K562 (cell line): ENCODE data around the gene HOXB5. TPM values are rescaled to one million over a fixed set of nuclear protein-coding genes. Genes with fewer than 3 reads are reported as not detected.

ENCODE experiments used
- CHCHD3 ChIP-seq: fragments of 250-450 bp; sonication (Bioruptor Pico); IDR thresholded peaks from 2 replicates; pipeline ENCODE4 v2.1.2; 2022; ENCODE audit warnings: mild to moderate bottlenecking
- CHD7 ChIP-seq: fragments of 200-600 bp; sonication (generic); IDR thresholded peaks from one replicate; pipeline ENCODE4 v1.6.1; 2012; ENCODE audit warnings: mild to moderate bottlenecking, low read depth, low read length, inconsistent platforms
- EP400 ChIP-seq: fragments of 450-650 bp; IDR thresholded peaks from 2 replicates; pipeline ENCODE4 v1.6.1; 2017; ENCODE audit warnings: antibody characterized with exemption, mild to moderate bottlenecking, moderate library complexity
- GATAD2B ChIP-seq: fragments of 450-650 bp; IDR thresholded peaks from 2 replicates; pipeline ENCODE4 v1.6.1; 2017; ENCODE audit warnings: mild to moderate bottlenecking, borderline replicate concordance
- IRF1 ChIP-seq: sonication (generic); formaldehyde crosslinking; IDR thresholded peaks from 2 replicates; pipeline ENCODE4 v1.8.0; 2022; ENCODE audit warnings: missing genetic modification reagents, mild to moderate bottlenecking, borderline replicate concordance
- MTA1 ChIP-seq: fragments of 450-650 bp; IDR thresholded peaks from 2 replicates; pipeline ENCODE4 v1.6.1; 2017; ENCODE audit warnings: borderline replicate concordance
- PHTF2 ChIP-seq: fragments of 250-450 bp; sonication (Bioruptor Pico); IDR thresholded peaks from 2 replicates; pipeline ENCODE4 v1.5.0; 2021; ENCODE audit warnings: mild to moderate bottlenecking
- PRMT5 ChIP-seq: sonication (generic); formaldehyde crosslinking; IDR thresholded peaks from 2 replicates; pipeline ENCODE4 v1.5.0; 2020; ENCODE audit warnings: missing genetic modification reagents
- ZC3H8 ChIP-seq: fragments of 450-650 bp; IDR thresholded peaks from 2 replicates; pipeline ENCODE4 v1.6.1; 2017
- ZNF311 ChIP-seq: fragments of 250-450 bp; sonication (Bioruptor Pico); IDR thresholded peaks from 2 replicates; pipeline ENCODE4 v1.4.0; 2020; ENCODE audit warnings: mild to moderate bottlenecking, moderate library complexity
- ZNF512 ChIP-seq: IDR thresholded peaks from 2 replicates; pipeline ENCODE4 v1.6.1; 2016; ENCODE audit warnings: missing genetic modification characterization, missing compliant biosample characterization
- ZNF668 ChIP-seq: fragments of 250-450 bp; sonication (Bioruptor Pico); IDR thresholded peaks from 2 replicates; pipeline ENCODE4 v1.8.0; 2022; ENCODE audit warnings: mild to moderate bottlenecking, inconsistent platforms
- ZNF830 ChIP-seq: fragments of 250-450 bp; sonication (Bioruptor Pico); IDR thresholded peaks from 2 replicates; pipeline ENCODE4 v1.5.0; 2021; ENCODE audit warnings: mild to moderate bottlenecking
- polyA plus RNA-seq, 8 experiments: library from polyadenylated mRNA; depleted of rRNA in 4 of 8; stranded (reverse) in 5 of 8; unstranded in 3 of 8; fragments of >200 nt; fragmentation: Nextera tagmentation in 2 of 8; fragmentation: Illumina TruSeq in 1 of 8; extraction: Ambion mirVana in 2 of 8; extraction: Trizol in 1 of 8; gene quantifications; 2 replicates each; pipeline versions ENCODE4 v1.2.1 to v1.2.3, GENCODE V29; 2011 to 2014; ENCODE audit warnings: inconsistent platforms in 1 of 8, missing spikeins in 1 of 8
- total RNA-seq, 7 experiments: library from RNA; depleted of rRNA in 6 of 7; stranded (reverse); fragments of >200 nt in 6 of 7; fragmentation: Illumina TruSeq in 2 of 7; extraction: Trizol in 2 of 7; gene quantifications; 2 replicates each; pipeline versions ENCODE4 v1.2.1 to v1.2.3, GENCODE V29; 2011 to 2021; ENCODE audit warnings: low replicate concordance in 1 of 7

HOXB5 gene
- total and polyA plus RNA-seq, 9 of the 15 experiments (the other 6 are each of a cell fraction or from before 2014, with no cell fraction given), result 0.24 to 2.7 (median 0.65) TPM

DNA sequence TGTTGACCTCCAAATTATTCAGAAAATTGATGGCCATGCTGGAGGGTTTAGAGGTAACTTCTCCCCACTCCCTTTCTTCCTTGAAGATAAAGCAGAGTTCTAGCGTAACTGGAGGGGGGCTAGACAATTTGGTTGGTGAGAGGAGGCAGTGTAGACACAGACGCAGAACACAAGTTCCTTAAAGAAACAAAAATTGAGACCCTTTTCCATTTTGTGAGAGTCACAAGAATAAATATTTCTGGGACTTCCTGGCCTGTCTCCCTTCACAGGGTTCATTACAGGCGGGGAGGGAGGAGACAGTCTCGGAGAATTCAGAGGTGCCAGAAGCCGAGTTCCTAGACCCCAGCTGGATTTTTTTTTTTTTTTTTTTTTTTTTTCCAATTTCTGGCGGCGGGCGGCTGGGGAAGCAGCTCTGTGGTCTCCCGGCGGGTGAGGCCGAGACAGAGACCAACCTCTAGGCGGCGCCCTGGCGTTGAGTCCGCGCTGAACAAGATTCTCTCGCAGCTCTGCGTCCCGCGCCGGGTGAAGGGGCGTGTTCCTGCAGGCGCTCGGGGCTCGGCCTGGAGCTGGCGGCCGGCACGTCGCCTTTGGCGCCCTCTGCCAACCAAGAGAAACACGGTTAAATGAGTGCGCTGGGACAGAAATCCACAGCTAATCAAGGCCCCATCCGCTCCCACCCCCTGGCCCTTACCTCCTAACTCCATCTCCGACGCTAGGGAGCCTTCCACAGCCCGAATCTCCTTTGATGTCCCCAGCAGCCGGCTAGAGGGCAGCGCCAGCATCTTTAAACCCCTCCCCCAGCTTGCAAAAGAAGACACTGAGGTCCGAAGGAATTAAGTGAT, 42.8 kb upstream of the HOXB5 start (continued):
- TF ChIP-seq CHD7 (no peak), PHTF2 (CRISPR knock-in tag) (no peak), EP400 (no peak; the same call in 1 of the 2 replicates), ZC3H8 (no peak), ZNF512 (no peak), PRMT5 (CRISPR knock-in tag) (no peak), ZNF311 (CRISPR knock-in tag) (no peak), ZNF830 (CRISPR knock-in tag) (no peak), ZNF668 (CRISPR knock-in tag) (no peak), GATAD2B (no peak), IRF1 (CRISPR knock-in tag) (no peak), MTA1 (no peak), CHCHD3 (CRISPR knock-in tag) (no peak)
